Measurements from ENCODE around the gene PDE4B.

Gene PDE4B

DNA sequence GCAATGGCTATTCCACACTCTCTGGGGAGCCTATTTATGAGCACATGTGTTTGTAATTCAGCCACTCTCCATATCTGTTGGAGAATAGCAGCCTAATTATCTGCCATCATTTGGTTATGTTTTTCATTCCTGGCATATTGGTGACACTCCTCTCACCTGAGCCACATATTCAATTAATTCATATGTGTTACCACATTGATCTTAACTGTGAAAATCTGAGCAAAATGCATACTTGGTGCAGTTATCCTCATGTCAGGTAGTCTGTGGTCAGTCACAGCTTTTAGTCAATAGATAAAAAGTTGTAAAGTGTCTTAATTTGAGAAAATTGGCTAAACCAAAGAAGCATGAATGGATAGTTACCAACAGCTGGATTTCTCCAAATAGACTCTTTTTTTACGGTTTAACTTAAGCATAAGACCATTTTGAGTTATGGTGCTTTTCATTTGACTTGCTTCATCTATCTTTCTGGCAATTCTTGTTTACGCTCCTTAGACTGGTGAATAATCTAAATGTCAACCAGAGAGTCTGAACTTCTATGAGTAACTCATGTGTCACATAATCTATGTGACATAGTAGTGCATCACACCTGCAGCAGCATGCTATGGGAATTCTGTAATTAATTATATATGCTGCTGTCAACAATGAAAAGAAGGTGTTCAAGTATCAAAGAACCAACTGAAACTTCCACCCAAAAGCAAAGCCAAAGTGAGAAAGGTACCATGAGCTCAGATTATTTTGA lies 553.5 kb downstream of the PDE4B start:
- no peak for DNase-seq

- DNase-seq = no peak
Measured at GRCh38 chr1:66346873-66347272, 554.2 kb downstream of the PDE4B start.

DNA sequence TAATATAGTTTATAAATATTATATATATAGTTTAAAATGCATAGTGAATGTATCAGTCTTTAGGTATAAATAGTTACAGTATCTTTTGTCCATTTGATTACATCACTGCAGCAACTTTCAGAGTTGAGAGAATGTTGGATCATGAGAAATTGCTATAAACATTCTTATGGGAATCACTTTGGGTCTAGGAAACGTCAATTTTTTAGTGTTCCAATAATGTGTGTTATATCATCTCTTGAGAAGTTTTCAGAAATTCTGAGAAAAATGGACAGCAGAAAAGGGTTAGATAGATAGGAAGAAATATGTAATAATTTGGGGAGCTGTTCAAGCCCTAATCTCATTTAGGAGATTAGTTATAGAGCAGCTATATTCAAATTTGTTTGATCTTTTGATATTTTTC lies 556.1 kb downstream of the PDE4B start:
- no peak for DNase-seq

DNA sequence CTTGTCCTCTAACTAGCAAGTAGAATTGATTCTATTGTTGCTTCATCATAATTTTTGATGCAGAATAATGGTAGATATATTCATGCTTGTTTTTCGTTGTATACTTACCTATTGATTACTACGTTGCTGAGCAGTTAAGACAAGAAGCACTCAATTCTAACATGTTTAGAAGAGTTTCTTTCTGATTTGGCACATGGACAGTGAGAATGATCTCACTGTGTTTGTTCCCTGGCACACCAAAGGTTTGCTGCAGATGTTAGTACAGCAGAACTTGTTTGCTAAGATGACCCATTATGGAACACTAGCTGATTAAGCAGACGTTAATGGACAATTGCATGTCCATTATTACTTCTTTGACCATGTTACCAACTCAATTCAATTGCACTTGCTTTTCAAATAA lies 556.5 kb downstream of the PDE4B start:
- no peak for DNase-seq

- peak; percentile 71 for DNase-seq
Measured at GRCh38 chr1:66350001-66350547, 557.4 kb downstream of the PDE4B start.

DNA sequence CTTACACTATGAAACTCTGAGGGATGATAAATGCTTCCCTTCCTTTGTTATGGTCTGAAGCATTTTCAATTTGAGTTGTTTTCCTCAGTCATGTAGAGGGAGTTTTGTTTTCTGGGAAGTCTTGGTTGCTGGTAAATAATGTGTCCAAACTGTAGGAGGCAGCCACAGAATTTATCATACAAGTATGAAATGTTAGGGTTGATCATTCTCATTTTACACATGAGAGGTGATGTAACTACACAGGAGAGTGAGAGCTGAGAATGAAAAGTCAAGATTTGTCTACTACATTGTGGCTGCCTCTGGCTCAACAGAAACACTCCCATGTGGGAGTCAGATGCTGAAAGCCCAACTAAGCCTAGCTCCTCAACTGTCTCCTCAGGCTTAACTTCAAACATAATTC lies 558.8 kb downstream of the PDE4B start:
- DNase-seq = no peak

- DNase-seq = no peak
Measured at GRCh38 chr1:66351913-66352312, 559.2 kb downstream of the PDE4B start.

DNA sequence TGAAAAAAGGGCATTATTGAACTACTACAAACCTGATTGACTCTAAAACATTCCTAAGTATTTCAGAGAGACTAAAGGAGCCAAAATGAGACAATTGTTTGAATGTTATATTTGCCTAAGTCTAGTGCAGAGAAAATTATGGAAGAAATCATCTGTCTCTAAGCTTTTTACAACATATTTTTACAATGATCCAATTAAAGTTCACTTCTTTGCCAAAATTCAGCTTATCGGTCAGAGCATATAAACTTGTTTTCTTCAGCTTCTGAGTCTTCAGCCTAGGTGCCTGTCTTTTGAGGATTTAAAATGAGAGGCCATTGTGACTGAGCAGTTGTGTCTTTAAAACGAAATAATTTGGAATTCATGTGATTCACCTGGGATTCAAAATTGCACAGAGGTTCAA lies 560.1 kb downstream of the PDE4B start:
- no peak for DNase-seq

- DNase-seq = no peak
Measured at GRCh38 chr1:66353257-66353656, 560.6 kb downstream of the PDE4B start.

DNA sequence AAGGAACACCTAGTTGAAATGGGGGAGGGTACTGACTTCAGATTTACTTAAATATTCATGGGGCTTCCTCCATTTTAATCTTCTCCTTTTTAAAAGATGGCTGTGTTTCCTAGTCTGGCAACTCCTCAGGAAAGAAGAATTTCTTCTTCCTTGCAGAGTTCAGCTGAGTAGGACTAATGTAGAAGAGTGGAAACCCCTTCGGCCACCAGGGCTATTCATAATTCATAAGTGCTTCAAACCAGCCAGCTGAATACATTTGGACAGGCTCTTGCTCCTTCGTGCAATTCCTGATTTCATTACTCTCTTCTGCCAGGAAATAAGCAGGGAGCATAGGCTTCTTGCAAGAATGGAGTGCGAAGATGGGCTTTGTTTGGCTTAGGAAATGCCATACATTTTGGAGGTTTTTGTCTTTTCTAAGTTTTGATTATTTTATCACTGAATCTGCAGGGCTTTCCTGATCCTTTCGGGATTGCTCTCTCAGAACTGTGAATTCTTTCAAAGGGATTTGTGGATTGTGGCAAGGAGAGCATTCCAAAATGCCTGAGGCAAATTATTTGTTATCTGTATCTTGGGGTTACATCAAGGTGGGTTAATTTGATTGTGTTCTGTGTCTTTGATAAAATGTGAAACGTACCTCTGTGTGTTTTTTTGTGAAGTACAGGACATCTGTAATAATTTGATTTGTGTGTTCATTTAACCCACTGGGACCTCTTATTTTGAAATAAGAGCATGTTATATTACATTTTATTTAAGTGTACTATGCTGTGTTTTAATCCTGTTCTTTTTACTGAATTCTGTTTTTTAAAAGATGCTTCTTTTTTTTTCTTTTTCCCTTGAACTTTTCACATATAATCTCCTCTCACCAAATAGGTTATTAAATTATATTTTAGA lies 561.9 kb downstream of the PDE4B start:
- peak; percentile 89 for DNase-seq

DNA sequence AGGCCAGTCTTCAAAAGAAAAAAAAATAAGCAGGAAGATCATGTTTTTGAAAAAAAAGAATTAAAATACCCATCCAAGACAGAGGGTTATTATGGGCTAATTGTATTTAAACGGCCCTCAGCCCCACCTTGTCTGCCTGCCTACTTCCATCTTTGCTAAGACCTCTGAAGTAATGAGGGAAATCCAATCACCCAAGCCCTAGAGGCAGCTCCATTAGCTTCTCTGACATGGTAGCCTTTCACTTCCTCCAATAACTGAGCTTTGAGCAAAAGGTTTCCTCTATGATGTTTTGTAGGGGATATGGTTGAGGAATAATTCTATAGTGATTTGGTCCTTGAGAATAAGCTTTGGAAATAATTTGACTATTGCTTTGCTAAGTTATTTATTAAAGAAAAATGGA lies 563.1 kb downstream of the PDE4B start:
- no peak for DNase-seq

GRCh38 chr1:66356605-66357004 lies 563.9 kb downstream of the PDE4B start:
- no peak for DNase-seq

- no peak for DNase-seq
Measured at GRCh38 chr1:66357021-66357420, 564.3 kb downstream of the PDE4B start.

- DNase-seq = no peak
Measured at GRCh38 chr1:66357478-66358197, 564.9 kb downstream of the PDE4B start.

DNA sequence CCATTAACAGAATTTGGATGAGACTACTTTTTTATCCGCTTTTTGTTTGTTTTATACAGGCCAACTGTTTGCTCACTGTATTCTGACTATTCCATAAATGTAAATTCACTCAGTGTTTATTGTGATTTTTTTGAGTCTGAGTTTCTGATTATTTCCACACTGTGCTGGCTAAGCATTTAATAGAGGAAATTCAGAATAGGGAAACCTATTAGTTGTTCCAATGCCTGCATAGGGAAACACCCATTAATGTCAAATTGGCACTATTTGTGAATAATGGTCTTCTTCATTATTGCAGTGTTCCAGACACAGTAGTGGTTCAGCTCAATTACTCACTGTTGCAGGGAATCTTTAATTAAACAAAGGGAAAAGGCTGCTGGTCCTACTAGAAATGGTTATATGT lies 566.6 kb downstream of the PDE4B start:
- DNase-seq = no peak

DNA sequence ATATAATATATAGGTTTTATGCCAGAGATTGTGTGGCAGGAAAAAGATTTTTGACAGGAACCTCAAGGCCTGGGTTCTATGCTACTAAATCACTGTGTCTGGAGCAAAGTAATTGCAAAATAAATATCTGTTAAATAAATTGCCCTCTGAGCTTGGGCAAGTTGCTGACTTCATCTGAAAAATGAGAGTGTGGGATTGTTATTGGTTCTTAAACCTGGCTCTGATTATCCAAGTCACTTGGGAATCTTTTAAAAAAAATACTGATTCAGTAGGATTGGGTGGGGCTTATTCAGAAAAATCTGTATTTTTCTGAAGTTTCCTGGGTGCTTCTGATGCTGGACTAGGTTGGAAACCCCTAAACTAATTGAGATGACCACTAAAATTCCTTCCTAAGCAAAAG lies 567.1 kb downstream of the PDE4B start:
- DNase-seq = no peak

DNA sequence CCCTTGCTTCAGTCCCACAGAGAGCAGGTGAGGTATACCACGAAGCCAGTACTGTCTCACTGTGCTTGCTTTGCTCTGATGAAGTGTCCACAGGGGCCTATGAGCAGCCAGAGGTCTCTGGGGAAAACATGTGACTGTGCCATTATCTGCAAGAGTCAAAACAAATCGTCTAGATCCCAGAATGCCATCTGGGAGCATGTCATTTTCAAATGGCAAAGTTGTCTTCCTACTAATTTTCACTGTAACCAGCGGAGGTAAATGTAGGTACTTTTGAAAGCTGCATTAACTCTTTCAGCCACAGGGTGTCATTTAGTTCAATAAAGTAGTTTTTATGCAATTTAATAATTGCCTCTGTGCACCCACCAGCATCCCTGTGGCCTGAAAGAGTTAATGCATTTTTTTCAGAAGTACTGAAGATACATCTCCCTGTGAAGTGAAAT lies 567.6 kb downstream of the PDE4B start:
- DNase-seq = peak; percentile 55

- DNase-seq = peak; percentile 61
Measured at GRCh38 chr1:66364578-66365391, 572.1 kb downstream of the PDE4B start.

DNA sequence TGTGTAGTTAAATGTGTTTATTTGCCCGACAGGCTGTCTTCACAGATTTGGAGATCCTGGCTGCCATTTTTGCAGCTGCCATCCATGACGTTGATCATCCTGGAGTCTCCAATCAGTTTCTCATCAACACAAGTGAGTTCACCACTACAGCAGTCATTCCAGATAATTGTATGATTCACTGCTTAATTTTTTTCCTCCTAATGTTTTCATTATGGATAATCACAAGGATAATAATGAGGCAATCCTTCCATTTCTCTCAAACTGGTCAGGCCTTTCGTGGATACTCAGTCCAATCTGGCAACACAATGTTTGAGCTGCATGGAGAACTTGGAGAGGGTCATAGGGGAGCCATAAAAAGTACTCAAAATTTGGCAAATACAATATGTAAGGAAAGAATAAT lies 572.9 kb downstream of the PDE4B start:
- peak; percentile 38 for DNase-seq

DNA sequence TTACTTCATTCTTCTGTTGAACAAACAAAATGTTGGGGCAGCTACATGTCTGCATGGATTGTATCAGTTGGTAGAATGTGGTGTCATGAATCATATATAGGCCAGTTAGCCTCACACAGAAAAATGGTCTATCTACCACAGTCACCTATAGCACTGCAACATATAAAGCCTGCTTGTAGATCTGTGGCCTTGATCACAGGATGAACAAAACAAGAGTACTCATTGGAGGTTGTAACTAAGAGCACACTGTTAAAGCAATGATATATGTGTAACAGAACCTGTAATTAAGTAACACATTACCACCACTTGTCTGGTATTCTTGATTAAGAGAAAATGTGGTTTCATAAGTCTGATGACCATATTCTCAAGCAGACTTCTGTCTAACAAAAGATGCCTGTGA lies 573.9 kb downstream of the PDE4B start:
- DNase-seq = no peak

- no peak for DNase-seq
Measured at GRCh38 chr1:66367369-66367768, 574.7 kb downstream of the PDE4B start.

- peak; percentile 30 for DNase-seq
Measured at GRCh38 chr1:66368261-66368660, 575.6 kb downstream of the PDE4B start.

Measured in fibroblast of skin of back (primary cell).